ENCODE results near the gene VSIG10.
"Not testable (repeated sequence)": the region's sequence is repeated elsewhere in the genome, so short reads cannot be mapped to it uniquely, and the experiment has no call there.

Gene VSIG10

DNA sequence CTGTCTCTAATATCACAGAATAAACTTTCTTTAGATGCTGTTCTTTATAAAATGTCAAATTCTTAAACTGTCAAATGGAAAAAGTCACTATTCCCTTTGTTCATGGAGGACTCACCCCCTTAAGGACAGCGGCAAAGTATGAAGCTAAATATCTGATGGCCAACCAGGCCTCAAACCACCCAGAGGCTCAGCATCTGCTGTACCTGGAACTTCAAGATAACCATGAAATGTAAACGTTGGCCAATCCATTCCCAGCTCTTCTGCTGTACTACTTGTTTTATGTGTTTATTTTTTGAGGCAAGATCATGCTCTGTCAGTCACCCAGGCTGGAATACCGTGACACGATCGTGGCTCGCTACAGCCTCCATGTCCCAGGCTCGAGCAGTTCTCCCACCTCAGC is 71.6 kb downstream of the VSIG10 start:
- DNase-seq (ENCODE audit: low read depth): no peak

DNA sequence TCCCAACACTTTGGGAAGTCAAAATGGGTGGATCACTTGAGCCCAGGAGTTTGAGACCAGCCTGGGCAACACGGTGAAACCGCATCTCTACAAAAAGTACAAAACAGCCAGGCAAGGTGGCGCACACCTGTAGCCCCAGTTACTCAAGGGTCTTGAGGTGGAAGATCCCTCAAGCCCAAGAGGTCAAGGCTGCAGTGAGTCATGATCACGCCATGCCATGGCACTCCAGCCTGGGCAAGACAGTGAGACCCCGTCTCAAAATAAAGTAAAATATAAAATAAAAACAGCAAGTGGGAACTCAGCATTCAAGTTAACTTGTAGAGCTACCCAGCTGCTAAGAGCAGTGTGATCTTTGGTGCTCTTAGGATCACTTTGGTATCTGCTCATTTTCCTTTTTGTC is 74.6 kb downstream of the VSIG10 start:
- no peak for DNase-seq (ENCODE audit: low read depth)

DNA sequence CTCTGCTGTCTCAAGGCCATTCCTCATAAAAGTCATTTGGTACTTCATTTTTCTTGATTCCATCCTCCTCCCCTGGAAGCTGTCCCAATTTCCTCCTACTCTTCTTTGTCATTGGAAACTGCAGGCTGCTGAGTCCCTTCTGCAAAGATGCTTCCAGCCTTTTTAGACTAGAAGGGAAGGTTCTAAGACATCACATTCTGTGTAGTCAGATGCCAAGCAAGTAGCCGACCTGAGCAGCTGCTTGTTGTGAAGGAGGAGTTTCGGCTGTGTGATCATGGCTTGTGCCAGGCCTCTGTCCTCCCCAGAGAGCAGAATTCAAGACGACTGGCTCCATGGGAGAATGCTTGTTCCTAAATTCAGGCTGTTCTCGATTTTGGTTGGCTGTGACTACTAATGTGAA is 78.6 kb downstream of the VSIG10 start:
- no peak for DNase-seq (ENCODE audit: low read depth)

DNA sequence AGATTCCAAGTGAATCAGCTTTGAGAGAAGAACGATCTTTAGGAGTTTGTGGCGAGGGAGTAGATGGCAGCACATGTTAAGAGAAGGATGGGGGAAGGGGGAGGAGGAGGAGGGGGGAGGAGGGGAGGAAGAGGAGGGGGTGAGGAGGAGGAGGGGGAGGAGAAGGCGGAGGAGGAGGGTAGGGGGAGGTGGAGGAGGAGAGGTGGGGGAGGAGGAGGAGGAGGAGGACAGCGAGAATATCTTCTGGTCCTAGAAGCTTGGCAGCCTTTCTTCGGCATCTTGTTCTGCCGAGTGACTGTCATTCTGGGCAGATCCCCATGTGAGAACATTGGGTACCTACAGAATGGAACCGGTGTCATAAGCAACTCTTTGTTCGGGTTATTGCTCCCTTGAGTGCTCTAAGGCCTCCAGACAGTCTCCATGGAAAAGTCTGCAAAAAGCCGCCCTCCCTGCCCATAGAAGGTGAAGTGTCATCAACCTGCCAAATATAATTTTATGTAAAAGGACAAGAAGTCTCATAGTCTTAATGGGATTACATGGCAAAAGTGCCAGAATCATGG is 80.4 kb downstream of the VSIG10 start:
- no peak for DNase-seq (ENCODE audit: low read depth)

DNA sequence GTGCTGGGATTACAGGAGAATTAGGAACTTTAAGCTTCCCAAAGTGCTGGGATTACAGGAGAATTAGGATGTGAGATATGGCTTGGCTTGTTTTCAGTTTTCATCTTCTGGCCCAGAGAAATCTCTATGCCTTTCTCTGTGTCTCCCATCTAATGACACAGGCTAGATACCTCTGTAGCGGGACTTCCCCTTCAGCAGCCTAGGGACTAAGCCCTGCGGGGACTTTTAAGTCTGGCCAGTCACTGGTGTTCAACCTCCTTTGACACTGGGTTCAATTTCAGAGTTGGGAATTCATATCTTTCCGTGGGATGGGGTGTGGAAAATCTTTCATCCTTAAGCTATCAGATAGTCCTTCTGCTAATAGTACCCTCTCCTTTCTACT is 81.1 kb downstream of the VSIG10 start:
- no peak for DNase-seq (ENCODE audit: low read depth)

DNA sequence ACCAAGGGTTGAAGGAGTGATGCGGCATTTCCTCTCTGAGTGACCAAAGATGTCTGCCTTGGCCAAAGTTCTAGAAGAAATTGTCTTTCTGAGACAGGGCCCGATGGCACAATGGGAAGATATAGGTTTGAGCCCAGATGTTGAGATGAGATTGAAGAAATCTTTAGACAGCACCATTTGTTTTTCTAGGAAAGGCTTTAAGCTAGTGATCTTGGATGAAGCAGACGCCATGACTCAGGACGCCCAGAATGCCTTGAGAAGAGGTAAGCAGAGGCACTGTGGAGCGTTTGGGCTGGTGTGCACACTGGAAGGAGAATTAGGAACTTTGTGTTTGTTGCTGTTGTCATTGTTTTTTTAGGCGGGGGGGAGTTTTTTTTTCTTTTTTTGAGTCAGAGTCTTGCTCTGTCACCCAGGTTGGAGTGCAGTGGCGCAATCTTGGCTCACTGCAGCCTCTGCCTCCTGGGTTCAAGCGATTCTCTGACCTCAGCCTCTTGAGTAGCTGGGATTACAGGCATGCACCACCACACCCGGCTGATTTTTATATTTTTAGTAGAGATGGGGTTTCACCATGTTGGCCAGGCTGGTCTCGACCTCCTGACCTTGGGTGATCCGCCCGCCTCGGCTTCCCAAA is 81.6 kb downstream of the VSIG10 start:
- DNase-seq (ENCODE audit: low read depth): not testable (repeated sequence)

DNA sequence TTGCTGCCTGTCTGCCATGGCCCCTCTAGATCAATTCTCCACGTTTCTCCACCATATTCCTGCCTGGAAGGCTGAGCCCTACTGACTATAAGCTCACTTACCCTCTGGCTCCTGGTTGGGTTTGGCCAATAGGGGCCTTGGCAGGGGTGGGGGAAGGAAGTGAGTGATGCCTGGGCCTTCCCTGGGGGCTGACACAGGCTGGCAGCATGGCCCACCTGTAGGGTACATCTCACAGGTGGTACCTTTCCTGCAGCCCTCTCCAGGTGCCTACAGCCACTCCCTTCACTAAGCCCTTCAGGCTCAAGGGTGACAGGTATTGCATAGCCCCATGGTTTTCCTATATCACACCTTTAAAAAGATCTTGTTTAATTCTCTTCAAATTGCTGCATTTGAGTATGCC is 83.8 kb downstream of the VSIG10 start:
- no peak for DNase-seq (ENCODE audit: low read depth)

DNA sequence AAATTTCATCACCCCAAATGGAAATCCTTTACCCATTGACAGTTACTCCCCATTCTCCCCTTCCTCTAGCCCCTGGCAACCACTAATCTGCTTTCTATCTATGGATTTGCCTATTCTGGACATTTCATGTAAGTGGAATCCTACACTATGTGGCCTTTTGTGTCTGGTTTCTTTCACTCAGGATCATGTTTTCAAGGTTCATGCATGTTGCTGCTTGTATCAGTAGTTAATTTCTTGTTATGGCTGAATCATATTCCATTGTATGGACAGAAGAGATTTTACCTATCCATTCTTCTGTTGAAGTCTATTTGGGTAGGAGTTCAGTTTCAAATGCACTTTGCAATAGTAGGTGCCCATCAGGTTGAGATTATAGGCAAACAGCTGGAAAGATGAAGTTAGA is 85.9 kb downstream of the VSIG10 start:
- DNase-seq (ENCODE audit: low read depth): no peak

DNA sequence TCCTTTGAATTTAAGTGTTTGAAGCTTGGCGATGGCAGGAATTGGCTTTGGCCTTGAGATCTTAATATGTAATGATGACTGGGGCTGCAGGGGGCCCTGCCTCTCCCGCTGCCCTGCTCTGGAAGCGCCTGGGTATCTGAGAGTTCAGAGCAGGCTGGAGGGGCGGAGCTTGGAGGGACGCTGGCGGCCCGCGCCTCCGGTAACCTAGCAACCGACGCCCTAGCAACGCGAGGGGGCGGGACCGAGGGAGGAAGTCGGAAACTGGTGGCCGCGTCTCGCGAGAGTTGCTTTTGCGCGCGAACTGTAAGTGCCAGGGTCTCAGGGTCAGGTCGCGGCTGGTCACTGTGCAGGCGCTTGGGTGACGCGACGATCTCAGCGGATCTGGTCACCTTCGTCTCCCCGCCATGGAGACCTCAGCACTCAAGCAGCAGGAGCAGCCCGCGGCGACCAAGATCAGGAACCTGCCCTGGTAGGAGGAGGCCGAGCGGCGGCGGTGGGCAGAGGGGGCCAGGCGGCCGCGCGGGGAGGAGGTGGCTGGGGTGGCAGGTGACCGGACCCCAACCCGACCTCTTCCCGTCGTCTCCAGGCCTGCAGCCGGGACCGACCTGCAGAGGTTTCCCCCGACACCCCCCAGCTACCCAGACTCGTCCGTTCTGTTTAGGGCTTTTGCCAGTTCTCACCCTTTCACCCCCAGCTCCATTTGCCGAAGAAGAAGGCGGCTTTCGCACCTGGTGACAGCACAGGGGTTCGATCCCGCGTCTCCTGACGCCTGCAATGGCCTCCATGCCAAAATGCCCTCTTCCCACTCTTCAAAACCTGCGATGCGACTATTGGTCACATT is 87.2 kb downstream of the VSIG10 start, which contains the start of gene RFC5:
RFC5 (plus strand) TSS at position 280 of the 841 bp plus-strand sequence; CDS start at position 405, 125 bp downstream.
- peak; percentile 98 for DNase-seq (ENCODE audit: low read depth)

DNA sequence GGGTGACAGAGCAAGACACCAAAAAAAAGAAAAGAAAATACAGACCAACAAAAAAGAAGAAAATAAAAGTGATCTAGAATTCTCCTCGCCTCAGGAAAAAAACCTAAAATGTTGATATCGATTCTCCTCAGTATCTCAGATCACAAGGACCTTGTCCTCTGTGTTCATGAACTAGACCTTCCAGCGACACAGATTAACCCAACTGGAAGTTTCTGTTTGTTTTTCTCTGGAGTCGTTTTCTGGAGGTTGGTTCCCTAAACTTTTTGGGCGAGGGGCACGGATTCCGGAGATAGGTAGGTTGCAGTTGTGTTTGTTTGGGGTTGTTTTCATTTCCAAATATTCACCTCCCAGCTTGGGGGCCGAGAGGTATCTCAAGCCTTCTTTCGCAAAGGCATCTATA is 87.9 kb downstream of the VSIG10 start:
- DNase-seq (ENCODE audit: low read depth): no peak

DNA sequence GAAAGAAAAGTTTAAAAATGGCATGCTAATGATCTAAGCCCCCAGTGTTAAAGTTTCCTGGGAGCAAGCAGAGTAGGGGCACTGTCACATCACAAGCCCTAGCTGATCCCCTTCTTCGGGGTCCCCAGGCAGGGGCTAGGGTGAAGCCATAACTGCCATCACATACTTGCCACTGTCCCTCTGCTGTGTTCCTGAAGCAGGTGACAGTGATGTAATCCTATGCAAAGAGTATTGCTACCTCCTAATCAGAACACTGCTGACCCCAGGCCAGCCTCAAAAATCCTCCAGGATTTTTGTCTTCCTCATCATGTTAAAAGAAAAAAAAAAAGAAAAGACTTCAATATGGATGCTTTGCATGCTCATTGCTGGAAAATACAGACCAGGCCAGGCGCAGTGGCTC is 88.5 kb downstream of the VSIG10 start:
- DNase-seq (ENCODE audit: low read depth): no peak

Measured in stimulated activated CD8-positive, alpha-beta memory T cell treated with anti-CD3 and anti-CD28 coated beads, Interleukin-12 subunit alpha, Interleukin-12 subunit beta, amount 100 ng/mL, for 1 hour (primary cell).